ENCODE data around the gene OSTM1. TPM values are rescaled to one million over a fixed set of nuclear protein-coding genes. Genes with fewer than 3 reads are reported as not detected.

Gene OSTM1
- total and polyA plus RNA-seq, 12 donors = 15.6 to 510 (median 59.3) TPM

DNA sequence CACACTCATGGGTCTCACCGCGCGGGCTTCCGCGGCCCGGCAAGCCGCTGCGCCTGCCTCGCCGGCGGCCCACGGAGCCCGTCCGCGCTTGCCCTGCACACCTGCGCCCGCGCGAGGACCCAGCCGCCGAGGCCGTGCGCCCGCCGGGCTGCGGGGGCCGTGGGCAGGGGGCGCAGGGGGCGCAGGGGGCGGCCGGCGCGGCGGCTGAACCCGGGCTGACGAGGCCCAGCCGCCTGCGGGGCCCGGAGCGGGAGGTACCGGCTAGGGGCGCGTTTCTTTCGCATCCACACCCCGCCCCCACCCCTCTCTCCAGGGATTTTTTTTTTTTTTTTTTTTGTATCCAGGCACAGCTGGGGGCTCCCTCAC is 43.8 kb upstream of the OSTM1 start:
- H3K27ac ChIP-seq = no peak overlapping the region
- peaks cover 18% of the 10 kb centered on the region for H3K27me3 ChIP-seq
- H3K4me1 ChIP-seq (replicated peaks in 1 of 2) = peaks cover 18 to 43% of the 10 kb centered on the region in 2 donors
- WGBS, 4 donors = 0 to 2% (median 1%) methylated on average over 5 to 45 of the region's 45 CpGs
- H3K36me3 ChIP-seq (replicated peaks in 1 of 2) = no peaks in the 10 kb centered on the region
- H3K4me3 ChIP-seq = peak overlapping the region in 2 of 4 donors; percentile 55 to 91
- intact Hi-C loops (cut with DNase I) = loop anchor here (5.0 to 10.0 kb wide), 4 partner anchors 44 to 406 kb away; partner anchors contain the start of gene SNX3 (in 2 of the 2)
- DNase-seq = no peak
- TF ChIP-seq CTCF (IDR thresholded peaks at IDR 0.05) = no peak
- TF ChIP-seq POLR2A (IDR thresholded peaks at IDR 0.05) = no peak
- H3K9me3 ChIP-seq (replicated peaks in 1 of 3) = no peaks in the 10 kb centered on the region

DNA sequence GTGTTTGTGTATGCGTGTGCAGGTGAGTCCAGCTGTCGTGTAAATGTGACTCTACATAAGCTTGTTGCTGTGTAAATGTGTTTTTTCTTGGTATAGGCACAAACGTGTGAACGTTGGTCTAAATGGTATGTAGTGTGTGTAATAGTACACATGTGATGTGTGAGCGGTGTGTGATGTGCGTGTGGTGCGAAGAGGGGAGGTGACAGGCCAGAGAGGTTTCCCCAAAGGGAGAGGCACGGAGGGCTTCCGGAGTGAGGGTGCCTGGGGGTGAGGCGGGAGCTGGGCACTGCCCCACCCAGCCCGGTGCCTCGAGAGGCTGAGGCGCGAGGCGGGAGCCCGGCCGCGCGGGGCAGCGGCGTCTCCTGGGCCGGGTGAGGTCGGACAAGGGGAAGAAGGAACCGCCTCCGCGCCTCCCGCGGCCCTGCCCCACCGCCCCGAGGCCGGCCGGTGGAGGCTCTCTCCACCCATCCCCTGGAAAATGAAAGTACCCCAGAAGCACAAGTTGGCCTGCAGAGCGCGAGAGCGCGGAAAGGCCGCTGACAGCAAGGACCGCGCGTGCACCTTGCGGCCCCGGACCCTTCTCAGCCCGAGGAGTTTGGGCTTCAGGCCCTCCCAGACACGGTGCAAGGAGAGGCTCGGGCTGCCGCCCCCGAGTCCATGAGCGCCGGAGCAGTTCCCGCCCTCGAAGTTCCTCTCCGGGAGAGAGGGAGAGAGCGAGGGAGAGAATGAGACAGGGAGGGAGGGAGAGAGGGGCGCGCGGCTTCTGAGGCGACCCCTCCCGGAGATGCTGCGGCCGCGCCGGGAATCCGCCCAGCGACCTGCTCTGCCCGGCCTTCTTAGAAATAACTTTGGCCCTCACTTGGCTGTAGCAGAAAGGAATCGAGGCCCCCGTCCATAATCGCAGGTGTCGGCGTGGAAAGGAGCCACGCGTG is 43.2 kb upstream of the OSTM1 start:
- H3K27me3 ChIP-seq = peaks cover 18% of the 10 kb centered on the region
- TF ChIP-seq CTCF (IDR thresholded peaks at IDR 0.05) (no peak), POLR2A (IDR thresholded peaks at IDR 0.05) (no peak)
- H3K27ac ChIP-seq = no peak overlapping the region
- H3K9me3 ChIP-seq (replicated peaks in 1 of 3) = no peaks in the 10 kb centered on the region
- intact Hi-C loops (cut with DNase I) = loop anchor here (5.0 to 10.0 kb wide), 4 partner anchors 45 to 407 kb away; partner anchors contain the start of gene SNX3 (in 2 of the 2)
- peak in 5 of 7 donors; percentile 26 to 42 (median 34) for DNase-seq
- H3K36me3 ChIP-seq (replicated peaks in 1 of 2) = no peaks in the 10 kb centered on the region
- peak overlapping the region in 2 of 4 donors; percentile 55 to 91 for H3K4me3 ChIP-seq
- H3K4me1 ChIP-seq (replicated peaks in 1 of 2) = peaks cover 18 to 44% of the 10 kb centered on the region in 2 donors
- 1 to 8% (median 2%) methylated on average over 30 to 72 of the region's 72 CpGs for WGBS, 4 donors

DNA sequence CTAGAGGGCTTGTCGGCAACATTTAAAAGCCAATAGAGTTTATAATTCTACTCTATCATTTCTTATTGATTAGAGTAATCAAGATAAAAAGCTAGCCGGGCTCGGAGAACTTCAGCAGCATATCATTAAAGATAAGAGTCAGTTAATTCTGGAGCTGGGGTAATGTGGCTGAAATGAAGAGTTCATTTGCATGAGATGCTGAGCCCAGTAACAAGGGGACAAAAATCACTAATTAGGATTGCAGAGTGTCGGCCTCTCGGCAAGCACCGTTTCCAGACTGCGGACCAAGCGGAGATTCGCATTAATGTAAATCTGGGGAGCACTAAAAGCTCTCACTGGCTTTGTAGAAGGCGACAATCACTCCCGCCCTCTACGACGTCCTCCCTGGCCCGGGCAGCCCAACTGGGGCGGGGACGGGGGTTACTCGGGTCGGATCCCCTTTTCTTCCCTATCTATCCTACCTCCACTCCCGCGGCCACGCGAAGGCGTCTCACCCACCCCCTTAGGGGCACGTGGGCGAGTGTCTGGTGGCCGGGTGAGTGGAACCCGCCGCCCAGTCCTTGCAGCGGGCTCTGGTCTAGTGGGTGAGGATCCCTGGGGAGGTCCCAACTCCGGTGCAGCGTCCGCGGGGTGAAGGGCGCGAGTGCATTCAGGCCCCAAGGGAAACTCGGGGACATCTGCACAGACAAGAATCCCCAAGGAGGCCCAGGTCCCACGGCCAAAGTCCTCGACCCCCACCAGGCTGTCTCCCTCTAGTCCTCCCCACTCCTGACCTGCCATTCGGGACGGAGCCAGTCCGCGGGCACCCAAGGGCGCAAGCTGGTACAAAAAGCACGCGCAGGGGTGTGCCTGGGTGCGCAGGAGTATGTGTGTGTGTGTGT is 42.2 kb upstream of the OSTM1 start:
- intact Hi-C loops (cut with DNase I) = loop anchor here (5.0 to 10.0 kb wide), 4 partner anchors 46 to 408 kb away; partner anchors contain the start of gene SNX3 (in 2 of the 2)
- 33 to 39% (median 37%) methylated on average over 18 to 46 of the region's 46 CpGs for WGBS, 4 donors
- Histone ChIP-seq H3K9me3 (replicated peaks in 1 of 3) (no peaks in the 10 kb centered on the region), H3K27ac (no peak overlapping the region), H3K36me3 (replicated peaks in 1 of 2) (no peaks in the 10 kb centered on the region), H3K4me3 (peak overlapping the region in 1 of 4 donors; percentile 91), H3K4me1 (replicated peaks in 1 of 2) (peaks cover 18 to 44% of the 10 kb centered on the region in 2 donors), H3K27me3 (peaks cover 18% of the 10 kb centered on the region)
- TF ChIP-seq CTCF (IDR thresholded peaks at IDR 0.05) = no peak
- TF ChIP-seq POLR2A (IDR thresholded peaks at IDR 0.05) = no peak
- DNase-seq = peak in 1 of 7 donors; percentile 8
